ENCODE measurements around the gene ETFB. TPM values are rescaled to one million over a fixed set of nuclear protein-coding genes. Genes with fewer than 3 reads are reported as not detected.

ETFB gene
- total and polyA plus RNA-seq, 10 of the 15 experiments (the other 5 are each of a cell fraction or from before 2014, with no cell fraction given): 15.1 to 166 (median 87.8) TPM

DNA sequence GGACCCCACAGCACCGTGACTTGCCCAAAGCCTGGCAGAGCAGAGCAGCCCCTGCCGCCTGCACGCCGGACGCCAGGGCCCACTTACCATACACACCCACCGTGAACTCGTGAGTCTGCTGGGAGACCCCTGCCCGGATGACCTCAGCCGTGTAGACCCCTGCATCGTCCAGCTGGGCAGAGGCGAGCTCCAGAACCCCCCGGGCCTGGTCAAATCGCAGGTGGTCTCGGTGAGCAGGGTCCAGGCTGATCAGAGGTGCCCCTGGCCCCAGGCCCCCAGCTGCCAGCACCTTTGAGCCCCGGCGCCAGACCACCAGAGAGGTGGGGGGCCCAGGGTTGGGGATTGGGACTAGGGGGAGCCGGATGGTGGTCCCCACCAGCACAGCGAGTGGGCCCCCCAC lies 25.1 kb downstream of the ETFB start:
- Histone ChIP-seq H3K4me1 (ENCODE audit: control insufficient read depth, insufficient read depth, low read length) (peaks cover 21% of the 10 kb centered on the region), H3K79me2 (ENCODE audit: control insufficient read depth, insufficient read depth, low read length) (no peaks in the 10 kb centered on the region), H3K36me3 (ENCODE audit: control insufficient read depth in 2 of 2, insufficient read depth in 2 of 2, low read length in 1 of 2) (no peaks in the 10 kb centered on the region; a peak in 1 of 4 replicates), H3K9me3 (replicated peaks; ENCODE audit: control insufficient read depth, insufficient read depth, low read length) (no peaks in the 10 kb centered on the region), H3K27me3 (replicated peaks in 1 of 2; ENCODE audit: control insufficient read depth in 2 of 2, insufficient read depth in 2 of 2, low read length in 1 of 2) (no peaks in the 10 kb centered on the region), H3K27ac (ENCODE audit: control insufficient read depth, insufficient read depth) (no peak overlapping the region), H2AFZ (ENCODE audit: control insufficient read depth, low read depth, low read length) (no peak overlapping the region), H3K9ac (ENCODE audit: control insufficient read depth, insufficient read depth, low read length) (no peak overlapping the region), H4K20me1 (ENCODE audit: control insufficient read depth, insufficient read depth) (no peaks in the 10 kb centered on the region), H3K4me2 (ENCODE audit: control insufficient read depth, insufficient read depth) (no peak overlapping the region), H3K4me3 (no peak overlapping the region)
- ChIA-PET POLR2A (interaction anchor here (1.1 to 2.6 kb wide), 3 partner anchors 16 to 54 kb away, joined by 3 to 12 read pairs (median 11); partner anchors contain the start of gene ETFB), SMC1A (ENCODE audit: uncharacterized antibody, unreplicated experiment) (interaction anchor here (0.7 to 1.4 kb wide), 3 partner anchors 36 to 98 kb away, joined by 3 to 4 read pairs (median 3); no protein-coding TSS in a partner anchor), CTCF (interaction anchor here (0.7 to 5.1 kb wide), 8 partner anchors 25 to 100 kb away, joined by 3 to 47 read pairs (median 6); partner anchors contain the start of gene ETFB), RAD21 (ENCODE audit: unreplicated experiment) (interaction anchor here (0.7 to 2.2 kb wide), 4 partner anchors 27 to 93 kb away, joined by 3 to 9 read pairs (median 5); no protein-coding TSS in a partner anchor)
- FAIRE-seq (no peak), ATAC-seq (no peak), DNase-seq (ENCODE audit: low read depth, low spot score) (no peak)
- BruUV-seq (replicated peaks): no TSS peak
- TF ChIP-seq NFIC (IDR thresholded peaks at IDR 0.05; ENCODE audit: low read depth, low read length) (no peak), IKZF1 (conservative IDR thresholded peaks at IDR 0.05) (no peak), FOXM1 (IDR thresholded peaks at IDR 0.05; ENCODE audit: low read depth, low read length) (no peak), GATAD2B (conservative IDR thresholded peaks at IDR 0.05; ENCODE audit: low read depth) (no peak)
- TF ChIP-seq, protein P1, sequence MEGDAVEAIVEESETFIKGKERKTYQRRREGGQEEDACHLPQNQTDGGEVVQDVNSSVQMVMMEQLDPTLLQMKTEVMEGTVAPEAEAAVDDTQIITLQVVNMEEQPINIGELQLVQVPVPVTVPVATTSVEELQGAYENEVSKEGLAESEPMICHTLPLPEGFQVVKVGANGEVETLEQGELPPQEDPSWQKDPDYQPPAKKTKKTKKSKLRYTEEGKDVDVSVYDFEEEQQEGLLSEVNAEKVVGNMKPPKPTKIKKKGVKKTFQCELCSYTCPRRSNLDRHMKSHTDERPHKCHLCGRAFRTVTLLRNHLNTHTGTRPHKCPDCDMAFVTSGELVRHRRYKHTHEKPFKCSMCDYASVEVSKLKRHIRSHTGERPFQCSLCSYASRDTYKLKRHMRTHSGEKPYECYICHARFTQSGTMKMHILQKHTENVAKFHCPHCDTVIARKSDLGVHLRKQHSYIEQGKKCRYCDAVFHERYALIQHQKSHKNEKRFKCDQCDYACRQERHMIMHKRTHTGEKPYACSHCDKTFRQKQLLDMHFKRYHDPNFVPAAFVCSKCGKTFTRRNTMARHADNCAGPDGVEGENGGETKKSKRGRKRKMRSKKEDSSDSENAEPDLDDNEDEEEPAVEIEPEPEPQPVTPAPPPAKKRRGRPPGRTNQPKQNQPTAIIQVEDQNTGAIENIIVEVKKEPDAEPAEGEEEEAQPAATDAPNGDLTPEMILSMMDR (IDR thresholded peaks at IDR 0.05 in 2 of 3, conservative IDR thresholded peaks at IDR 0.05 in 1 of 3; ENCODE audit: control insufficient read depth in 2 of 3, extremely low read depth in 1 of 3, insufficient read depth in 1 of 3, low read depth in 3 of 3, low read length in 3 of 3): no peak
- in situ Hi-C loops (cut with MboI) (no loop called here), intact Hi-C loops (cut with micrococcal nuclease; ENCODE audit: unreplicated experiment) (no loop called here)
- whole genome bisulfite sequencing (ENCODE audit: insufficient coverage, insufficient replicate concordance, low lambda C conversion rate, missing lambda C conversion rate): 85% methylated on average over 18 of the region's 18 CpGs
